ENCODE results near the gene ZNF621. TPM values are rescaled to one million over a fixed set of nuclear protein-coding genes. Genes with fewer than 3 reads are reported as not detected.

ZNF621 gene
- total RNA-seq = 10 to 100 TPM; 10.1 to 11.5 TPM
- 1 to 10 TPM; 3.3 to 4.0 TPM for polyA plus RNA-seq

GRCh38 chr3:40524568-40525285 lies at the start of gene ZNF621:
Gene ZNF621 (plus strand): TSS chr3:40524960. CDS start chr3:40525841, 881 bp downstream.
- peak within 1 kb of the TSS; percentile 68 to 76 for H3K27ac ChIP-seq (ENCODE audit: low read depth in 1 of 2, low read length in 2 of 2)
- DNase-seq (ENCODE audit: low spot score) = peak; percentile 92
- peaks cover 0 to 18% (median 8%) of the 10 kb centered on the region in 4 donors for H3K4me1 ChIP-seq (ENCODE audit: control insufficient read depth in 4 of 4, insufficient read depth in 4 of 4, low read length in 3 of 4)
- under 1% methylated on average over 59 of the region's 59 CpGs for whole genome bisulfite sequencing
- H3K27me3 ChIP-seq (ENCODE audit: control insufficient read depth in 4 of 4, insufficient read depth in 4 of 4, low read length in 3 of 4) = no peaks in the 10 kb centered on the region
- TF ChIP-seq MAX (IDR thresholded peaks at IDR 0.05) (no peak), FOXA1 (IDR thresholded peaks at IDR 0.05) (peak; percentile 9), ATF3 (IDR thresholded peaks at IDR 0.05) (no peak), RXRA (IDR thresholded peaks at IDR 0.05) (no peak), JUND (IDR thresholded peaks at IDR 0.05) (no peak), YY1 (IDR thresholded peaks at IDR 0.05) (peak; percentile 96), TAF1 (conservative IDR thresholded peaks at IDR 0.05) (peak; percentile 81), HNF4A (conservative IDR thresholded peaks at IDR 0.05) (no peak), ZBTB33 (IDR thresholded peaks at IDR 0.05) (no peak), RAD21 (IDR thresholded peaks at IDR 0.05) (peak; percentile 41 to 51), HNF4G (IDR thresholded peaks at IDR 0.05) (no peak), REST (IDR thresholded peaks at IDR 0.05) (peak; percentile 87), FOXA2 (IDR thresholded peaks at IDR 0.05) (peak; percentile 31), SP1 (IDR thresholded peaks at IDR 0.05) (peak; percentile 42), EGR1 (IDR thresholded peaks at IDR 0.05; ENCODE audit: low read depth in 2 of 2) (no peak), NR2F2 (IDR thresholded peaks at IDR 0.05) (peak; percentile 44), GABPA (IDR thresholded peaks at IDR 0.05 in 1 of 2, conservative IDR thresholded peaks at IDR 0.05 in 1 of 2) (peak in 1 of 2 donors; percentile 77), CTCF (IDR thresholded peaks at IDR 0.05; ENCODE audit: low read depth, low read length, missing input control) (no peak)
- H3K9ac ChIP-seq (ENCODE audit: low read depth in 1 of 2, low read length in 2 of 2) = peak within 1 kb of the TSS; percentile 51 to 85
- H3K9me3 ChIP-seq (ENCODE audit: control insufficient read depth in 4 of 4, low read length in 3 of 4) = no peaks in the 10 kb centered on the region
- peak within 1 kb of the TSS; percentile 69 to 96 (median 71) for H3K4me3 ChIP-seq (ENCODE audit: low read depth in 1 of 3, low read length in 3 of 3)
- H3K36me3 ChIP-seq (ENCODE audit: control insufficient read depth in 4 of 4, insufficient read depth in 3 of 4, low read depth in 1 of 4, low read length in 3 of 4) = peaks cover 0 to 18% (median 12%) of the 10 kb centered on the region in 4 donors
